Measurements from ENCODE around the gene KRT2.

The KRT2 gene

DNA sequence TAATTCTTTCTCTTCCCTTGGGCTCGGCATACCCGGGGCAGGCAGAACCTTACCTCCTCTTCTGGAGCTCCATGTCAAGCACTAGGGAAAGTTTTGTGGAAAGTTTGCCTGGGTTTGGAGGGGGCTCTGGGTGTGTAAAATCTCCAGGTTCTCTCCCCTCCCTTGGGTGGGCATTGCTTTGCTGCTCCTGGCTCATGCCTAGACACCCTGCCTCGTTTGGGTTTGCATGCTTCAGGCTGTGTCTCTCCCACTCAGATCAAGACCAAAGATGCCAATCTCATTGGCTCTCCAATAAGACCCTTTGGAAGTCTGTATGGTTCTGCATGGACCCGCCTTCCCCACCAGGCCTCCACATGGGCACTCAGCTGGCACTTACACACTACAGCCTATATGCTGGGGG lies 6.2 kb upstream of the KRT2 start:
- 87 to 95% methylated on average over 3 to 4 of the region's 4 CpGs for WGBS, 2 experiments
- H3K27ac ChIP-seq (ENCODE audit: insufficient read depth, low read depth, low read length, poor library complexity, severe bottlenecking) = no peak overlapping the region
- no peaks in the 10 kb centered on the region for H3K9me3 ChIP-seq (ENCODE audit: control insufficient read depth, low read length)
- no peak overlapping the region for H3K4me3 ChIP-seq (ENCODE audit: insufficient read depth, low read depth, low read length)
- H3K27me3 ChIP-seq (ENCODE audit: control insufficient read depth, insufficient read depth, low read length, poor library complexity, severe bottlenecking) = no peaks in the 10 kb centered on the region
- no peaks in the 10 kb centered on the region for H3K4me1 ChIP-seq (ENCODE audit: control insufficient read depth, insufficient read depth, low read length)
- no peaks in the 10 kb centered on the region for H3K36me3 ChIP-seq (ENCODE audit: control insufficient read depth, insufficient read depth, low read length)

DNA sequence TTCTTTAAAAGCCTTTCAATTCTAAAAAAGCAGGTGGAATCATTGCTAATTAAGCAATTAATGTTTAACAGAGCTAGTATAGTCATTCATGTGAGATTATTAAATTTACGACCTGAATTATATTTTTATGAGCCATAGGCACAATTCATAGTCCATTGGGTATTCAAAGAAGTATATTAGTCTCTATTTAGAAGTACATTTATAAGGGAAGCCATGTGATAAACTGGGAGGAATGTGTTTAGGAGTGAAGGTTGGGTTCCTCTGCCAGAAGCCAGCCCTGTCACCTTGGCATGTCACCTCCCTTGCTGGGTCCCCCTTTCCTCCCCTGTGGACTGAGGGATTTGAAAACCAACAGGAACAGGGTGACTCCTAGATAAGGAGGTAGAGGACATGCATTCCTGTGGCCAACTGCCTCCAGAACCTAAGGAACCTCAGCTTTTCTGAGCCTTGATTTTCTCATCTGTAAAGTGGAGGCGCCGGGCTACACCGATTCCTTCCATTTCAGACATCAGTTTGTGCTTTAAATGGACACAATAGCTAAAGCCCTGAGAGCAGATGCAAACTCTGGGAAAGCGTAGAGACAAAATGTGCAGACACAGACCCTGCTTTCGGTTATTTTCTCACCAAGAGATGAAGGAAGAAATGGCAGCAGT lies 5.4 kb upstream of the KRT2 start:
- 89% methylated on average over 5 to 6 of the region's 6 CpGs for WGBS, 2 experiments
- Histone ChIP-seq H3K4me3 (ENCODE audit: insufficient read depth, low read depth, low read length) (no peak overlapping the region), H3K27me3 (ENCODE audit: control insufficient read depth, insufficient read depth, low read length, poor library complexity, severe bottlenecking) (no peaks in the 10 kb centered on the region)

DNA sequence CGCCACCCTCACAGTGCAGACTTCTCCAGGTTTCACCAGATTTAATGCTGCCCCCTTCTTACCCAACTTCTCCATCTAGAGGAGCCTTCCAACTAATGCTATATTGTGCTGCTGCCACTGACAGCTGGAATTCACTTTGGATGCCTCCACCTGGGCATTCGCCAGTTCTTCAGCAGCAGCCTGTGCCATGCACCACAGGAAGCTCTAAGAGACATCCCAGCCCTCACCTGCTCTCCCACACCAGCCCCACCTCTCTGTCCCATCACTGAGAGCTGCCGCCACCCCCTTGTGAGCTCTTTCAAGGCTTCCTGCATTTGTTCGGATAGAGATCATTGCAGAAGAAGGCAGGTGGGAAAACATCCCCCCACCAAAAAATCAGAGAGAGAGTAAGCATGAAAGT lies 4.6 kb upstream of the KRT2 start:
- no peak overlapping the region for H3K4me3 ChIP-seq (ENCODE audit: insufficient read depth, low read depth, low read length)
- H3K27me3 ChIP-seq (ENCODE audit: control insufficient read depth, insufficient read depth, low read length, poor library complexity, severe bottlenecking) = no peaks in the 10 kb centered on the region
- no peak overlapping the region for H3K27ac ChIP-seq (ENCODE audit: insufficient read depth, low read depth, low read length, poor library complexity, severe bottlenecking)
- WGBS, 2 experiments = 83% methylated on average over 4 of the region's 4 CpGs
- H3K9me3 ChIP-seq (ENCODE audit: control insufficient read depth, low read length) = no peaks in the 10 kb centered on the region
- no peaks in the 10 kb centered on the region for H3K4me1 ChIP-seq (ENCODE audit: control insufficient read depth, insufficient read depth, low read length)
- H3K36me3 ChIP-seq (ENCODE audit: control insufficient read depth, insufficient read depth, low read length) = no peaks in the 10 kb centered on the region

More for the DNA sequence above, 5.4 kb upstream of the KRT2 start:
- Histone ChIP-seq H3K4me1 (ENCODE audit: control insufficient read depth, insufficient read depth, low read length) (no peaks in the 10 kb centered on the region), H3K9me3 (ENCODE audit: control insufficient read depth, low read length) (no peaks in the 10 kb centered on the region), H3K27ac (ENCODE audit: insufficient read depth, low read depth, low read length, poor library complexity, severe bottlenecking) (no peak overlapping the region), H3K36me3 (ENCODE audit: control insufficient read depth, insufficient read depth, low read length) (no peaks in the 10 kb centered on the region)

DNA sequence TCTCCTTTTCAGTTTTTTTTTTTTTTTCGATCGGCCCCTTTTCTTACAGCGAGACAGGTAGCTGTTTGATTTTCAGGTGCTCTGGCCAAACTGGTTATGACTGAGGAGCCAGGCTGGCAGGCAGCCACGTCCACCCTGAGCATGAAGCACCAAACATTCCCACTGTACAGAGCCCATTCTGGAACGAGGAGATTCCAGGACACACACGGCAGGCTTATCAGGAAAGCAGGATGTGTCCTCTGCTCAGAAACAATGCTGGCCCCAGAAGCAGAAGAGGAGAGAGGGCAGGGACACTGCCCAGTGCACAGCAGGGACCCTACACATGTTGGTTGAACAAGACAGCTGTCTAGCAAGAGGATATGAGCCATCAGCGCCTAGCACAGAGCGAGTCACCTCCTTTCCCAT lies 3.7 kb upstream of the KRT2 start:
- no peaks in the 10 kb centered on the region for H3K27me3 ChIP-seq (ENCODE audit: control insufficient read depth, insufficient read depth, low read length, poor library complexity, severe bottlenecking)
- H3K36me3 ChIP-seq (ENCODE audit: control insufficient read depth, insufficient read depth, low read length) = no peaks in the 10 kb centered on the region
- H3K4me1 ChIP-seq (ENCODE audit: control insufficient read depth, insufficient read depth, low read length) = no peaks in the 10 kb centered on the region
- H3K9me3 ChIP-seq (ENCODE audit: control insufficient read depth, low read length) = no peaks in the 10 kb centered on the region
- WGBS, 2 experiments = 86 to 91% methylated on average over 8 of the region's 8 CpGs
- no peak overlapping the region for H3K27ac ChIP-seq (ENCODE audit: insufficient read depth, low read depth, low read length, poor library complexity, severe bottlenecking)
- no peak overlapping the region for H3K4me3 ChIP-seq (ENCODE audit: insufficient read depth, low read depth, low read length)

DNA sequence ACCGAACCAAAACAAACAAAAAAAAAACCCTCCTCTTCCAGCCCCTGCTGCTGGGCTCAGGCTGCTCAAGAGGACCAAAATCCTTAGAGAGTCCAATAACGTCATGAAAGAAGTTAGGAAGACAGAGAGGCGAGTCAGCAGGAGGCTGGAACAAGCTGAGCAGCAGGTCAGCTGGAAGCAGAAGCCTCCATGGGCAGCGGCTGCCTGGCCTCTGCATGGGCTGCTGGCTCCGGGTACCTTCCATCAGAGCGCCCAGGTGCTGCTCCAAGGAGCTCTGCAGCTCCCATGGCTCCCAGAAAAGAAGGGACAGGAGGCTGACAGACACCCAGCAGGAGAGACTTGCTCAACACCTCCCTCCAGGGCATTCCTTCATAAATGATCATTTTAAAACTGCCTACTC lies 3.2 kb upstream of the KRT2 start:
- Histone ChIP-seq H3K27me3 (ENCODE audit: control insufficient read depth, insufficient read depth, low read length, poor library complexity, severe bottlenecking) (no peaks in the 10 kb centered on the region), H3K9me3 (ENCODE audit: control insufficient read depth, low read length) (no peaks in the 10 kb centered on the region), H3K27ac (ENCODE audit: insufficient read depth, low read depth, low read length, poor library complexity, severe bottlenecking) (no peak overlapping the region), H3K4me3 (ENCODE audit: insufficient read depth, low read depth, low read length) (no peak overlapping the region), H3K36me3 (ENCODE audit: control insufficient read depth, insufficient read depth, low read length) (no peaks in the 10 kb centered on the region), H3K4me1 (ENCODE audit: control insufficient read depth, insufficient read depth, low read length) (no peaks in the 10 kb centered on the region)
- WGBS, 2 experiments = 77 to 79% methylated on average over 6 of the region's 6 CpGs

DNA sequence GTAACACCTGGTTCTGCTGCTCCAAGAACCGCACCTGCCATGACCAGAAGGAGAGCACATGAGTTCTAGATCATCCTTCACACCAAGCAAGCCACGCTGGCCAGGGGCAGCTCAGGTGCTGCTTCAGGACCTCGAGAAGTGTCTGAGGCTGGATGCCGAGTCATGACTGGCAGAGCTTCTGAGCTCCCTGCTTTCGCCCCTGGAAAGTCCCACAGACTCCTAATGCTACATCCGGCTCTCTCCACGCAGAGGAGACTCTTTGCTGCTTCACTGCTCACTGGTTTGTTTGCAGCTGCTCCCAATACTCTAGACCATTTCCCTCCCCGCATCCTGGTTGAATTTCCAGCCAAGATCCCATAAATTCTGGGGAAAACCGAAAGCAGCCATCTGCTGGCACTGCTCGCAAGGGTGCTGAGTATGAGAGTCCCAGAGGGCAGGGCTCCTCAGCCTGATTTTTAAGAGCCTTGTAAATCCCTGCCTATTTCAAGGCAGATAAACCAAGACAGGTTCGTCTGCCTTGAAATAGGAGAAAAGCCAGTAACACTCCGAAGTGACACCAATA lies 1.4 kb downstream of the KRT2 start:
- Histone ChIP-seq H3K4me3 (ENCODE audit: insufficient read depth, low read depth, low read length) (no peak overlapping the region), H3K9me3 (ENCODE audit: control insufficient read depth, low read length) (no peaks in the 10 kb centered on the region), H3K36me3 (ENCODE audit: control insufficient read depth, insufficient read depth, low read length) (no peaks in the 10 kb centered on the region), H3K27ac (ENCODE audit: insufficient read depth, low read depth, low read length, poor library complexity, severe bottlenecking) (no peak overlapping the region), H3K27me3 (ENCODE audit: control insufficient read depth, insufficient read depth, low read length, poor library complexity, severe bottlenecking) (no peaks in the 10 kb centered on the region), H3K4me1 (ENCODE audit: control insufficient read depth, insufficient read depth, low read length) (no peaks in the 10 kb centered on the region)
- 93% methylated on average over 12 of the region's 12 CpGs for WGBS, 2 experiments

DNA sequence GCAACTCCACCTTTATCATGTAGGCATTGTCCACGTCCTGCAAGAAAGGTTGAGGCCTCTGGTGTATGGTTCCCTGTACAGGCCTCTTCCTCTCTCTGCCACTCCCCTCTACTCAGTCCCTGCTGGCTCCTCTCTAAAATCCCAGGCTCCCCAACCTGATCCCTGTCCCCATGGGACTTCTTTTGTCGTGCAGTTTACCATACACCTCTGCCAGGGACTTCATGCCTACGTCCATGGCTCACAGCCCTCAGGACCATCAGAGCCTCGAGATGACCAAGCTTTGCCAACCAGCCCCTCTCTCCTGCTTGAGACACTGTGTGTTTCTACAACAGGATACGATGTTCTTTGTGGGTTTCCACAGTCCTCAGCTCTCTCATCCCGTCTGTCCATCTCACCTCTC lies 2.9 kb downstream of the KRT2 start:
- Histone ChIP-seq H3K4me1 (ENCODE audit: control insufficient read depth, insufficient read depth, low read length) (no peaks in the 10 kb centered on the region), H3K4me3 (ENCODE audit: insufficient read depth, low read depth, low read length) (no peak overlapping the region), H3K36me3 (ENCODE audit: control insufficient read depth, insufficient read depth, low read length) (no peaks in the 10 kb centered on the region), H3K27ac (ENCODE audit: insufficient read depth, low read depth, low read length, poor library complexity, severe bottlenecking) (no peak overlapping the region), H3K27me3 (ENCODE audit: control insufficient read depth, insufficient read depth, low read length, poor library complexity, severe bottlenecking) (no peaks in the 10 kb centered on the region), H3K9me3 (ENCODE audit: control insufficient read depth, low read length) (no peaks in the 10 kb centered on the region)
- 87 to 88% methylated on average over 6 of the region's 6 CpGs for WGBS, 2 experiments

DNA sequence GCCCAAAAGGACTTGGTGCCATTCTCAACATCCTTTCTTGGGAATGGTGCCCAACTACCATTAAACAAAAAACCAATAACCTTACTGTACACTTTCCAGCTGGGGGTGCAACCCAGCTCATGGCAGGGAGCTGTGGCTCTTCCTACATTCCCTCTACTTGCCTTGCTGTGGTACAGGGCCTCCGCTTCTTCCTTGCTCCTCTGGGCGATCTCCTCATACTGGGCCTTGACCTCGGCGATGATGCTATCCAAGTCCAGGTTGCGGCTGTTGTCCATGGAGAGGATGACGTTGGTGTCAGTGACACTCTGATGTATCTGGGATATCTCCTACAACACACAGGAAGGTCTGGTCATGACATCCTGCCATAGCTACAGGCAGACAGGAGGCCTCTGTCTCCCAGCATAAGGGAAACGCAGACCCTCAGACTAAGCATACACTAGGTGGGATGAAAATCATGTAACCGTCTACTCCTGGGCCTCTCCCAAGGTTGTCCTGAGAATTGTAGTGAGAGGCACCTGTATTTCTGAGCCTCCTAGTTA lies 3.9 kb downstream of the KRT2 start:
- no peaks in the 10 kb centered on the region for H3K36me3 ChIP-seq (ENCODE audit: control insufficient read depth, insufficient read depth, low read length)
- H3K4me1 ChIP-seq (ENCODE audit: control insufficient read depth, insufficient read depth, low read length) = no peaks in the 10 kb centered on the region
- WGBS, 2 experiments = 94 to 97% methylated on average over 8 of the region's 8 CpGs
- H3K9me3 ChIP-seq (ENCODE audit: control insufficient read depth, low read length) = no peaks in the 10 kb centered on the region
- no peak overlapping the region for H3K4me3 ChIP-seq (ENCODE audit: insufficient read depth, low read depth, low read length)
- H3K27me3 ChIP-seq (ENCODE audit: control insufficient read depth, insufficient read depth, low read length, poor library complexity, severe bottlenecking) = no peaks in the 10 kb centered on the region
- H3K27ac ChIP-seq (ENCODE audit: insufficient read depth, low read depth, low read length, poor library complexity, severe bottlenecking) = no peak overlapping the region

DNA sequence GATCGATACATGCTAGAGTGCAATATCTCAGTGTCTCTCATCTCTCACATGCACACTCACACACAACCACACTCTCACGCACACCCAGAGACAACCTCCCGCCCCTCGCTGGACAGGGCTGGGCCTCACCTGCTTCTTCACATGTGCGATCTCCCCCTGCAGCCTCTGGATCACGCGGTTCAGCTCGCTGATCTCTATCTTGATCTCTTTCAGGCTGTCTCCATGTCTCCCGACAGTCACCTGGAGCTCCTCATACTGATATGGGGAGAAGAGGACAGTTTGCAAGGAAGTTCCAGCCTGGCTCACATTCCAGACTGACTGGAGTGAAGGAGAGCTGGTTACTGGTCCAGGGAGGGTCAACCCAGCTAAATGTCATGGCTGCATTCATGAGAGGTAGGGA lies 4.4 kb downstream of the KRT2 start:
- no peaks in the 10 kb centered on the region for H3K27me3 ChIP-seq (ENCODE audit: control insufficient read depth, insufficient read depth, low read length, poor library complexity, severe bottlenecking)
- H3K4me3 ChIP-seq (ENCODE audit: insufficient read depth, low read depth, low read length) = no peak overlapping the region

DNA sequence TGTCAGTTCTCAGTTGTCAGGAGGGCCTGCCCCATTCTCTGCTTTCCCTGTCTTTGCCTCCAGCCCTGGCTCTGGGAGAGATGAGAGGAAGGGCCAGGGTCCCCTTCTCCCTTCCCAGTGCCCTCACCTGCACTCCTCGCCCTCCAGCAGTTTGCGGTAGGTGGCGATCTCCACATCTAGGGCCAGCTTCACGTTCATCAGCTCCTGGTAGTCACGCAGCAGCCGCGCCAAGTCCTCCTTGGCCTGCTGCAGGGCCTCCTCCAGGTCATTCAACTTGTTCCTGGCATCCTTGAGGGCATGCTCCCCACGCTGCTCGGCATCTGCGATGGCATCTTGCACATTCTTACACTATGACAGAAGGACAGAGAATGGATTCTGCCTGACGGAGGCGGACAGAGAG lies 5.4 kb downstream of the KRT2 start:
- H3K4me1 ChIP-seq (ENCODE audit: control insufficient read depth, insufficient read depth, low read length) = no peaks in the 10 kb centered on the region
- WGBS, 2 experiments = 83 to 87% methylated on average over 12 of the region's 12 CpGs
- no peaks in the 10 kb centered on the region for H3K9me3 ChIP-seq (ENCODE audit: control insufficient read depth, low read length)
- no peak overlapping the region for H3K27ac ChIP-seq (ENCODE audit: insufficient read depth, low read depth, low read length, poor library complexity, severe bottlenecking)
- no peaks in the 10 kb centered on the region for H3K27me3 ChIP-seq (ENCODE audit: control insufficient read depth, insufficient read depth, low read length, poor library complexity, severe bottlenecking)
- no peak overlapping the region for H3K4me3 ChIP-seq (ENCODE audit: insufficient read depth, low read depth, low read length)
- no peaks in the 10 kb centered on the region for H3K36me3 ChIP-seq (ENCODE audit: control insufficient read depth, insufficient read depth, low read length)

More for the DNA sequence above, 4.4 kb downstream of the KRT2 start:
- H3K9me3 ChIP-seq (ENCODE audit: control insufficient read depth, low read length) = no peaks in the 10 kb centered on the region
- no peak overlapping the region for H3K27ac ChIP-seq (ENCODE audit: insufficient read depth, low read depth, low read length, poor library complexity, severe bottlenecking)
- no peaks in the 10 kb centered on the region for H3K4me1 ChIP-seq (ENCODE audit: control insufficient read depth, insufficient read depth, low read length)
- no peaks in the 10 kb centered on the region for H3K36me3 ChIP-seq (ENCODE audit: control insufficient read depth, insufficient read depth, low read length)
- 95 to 96% methylated on average over 9 of the region's 9 CpGs for WGBS, 2 experiments
